Skeletal muscle satellite cell (primary cell): ENCODE measurements around the gene HSPA12A.

ENCODE experiments used
- H3K27me3 ChIP-seq: 2 replicates; pipeline ENCODE4 v1.7.0; 2013; ENCODE audit warnings: low read length; ENCODE audit not compliant: control insufficient read depth, insufficient read depth
- H3K36me3 ChIP-seq: 2 replicates; pipeline ENCODE4 v1.7.0; 2013; ENCODE audit warnings: mild to moderate bottlenecking, control low read depth, low read length; ENCODE audit not compliant: insufficient read depth
- H3K4me1 ChIP-seq: 2 replicates; pipeline ENCODE4 v1.7.0; 2013; ENCODE audit warnings: low read length; ENCODE audit not compliant: control insufficient read depth, insufficient read depth
- H3K4me2 ChIP-seq: 2 replicates; pipeline ENCODE4 v1.7.0; 2013; ENCODE audit warnings: mild to moderate bottlenecking, low read length
- H3K4me3 ChIP-seq: 2 replicates; pipeline ENCODE4 v1.7.0; 2013; ENCODE audit warnings: low read length
- H3K9ac ChIP-seq: 2 replicates; pipeline ENCODE4 v1.7.0; 2013; ENCODE audit warnings: mild to moderate bottlenecking, low read depth, low read length, moderate library complexity
- H3K9me3 ChIP-seq: replicated peaks from 2 replicates; pipeline ENCODE4 v1.7.0; 2013; ENCODE audit warnings: mild to moderate bottlenecking, control low read depth, low read length

The HSPA12A gene

GRCh38 chr10:116654816-116655215, 87.5 kb downstream of the HSPA12A start:
- Histone ChIP-seq H3K4me3 (no peak overlapping the region), H3K36me3 (no peaks in the 10 kb centered on the region), H3K9me3 (no peaks in the 10 kb centered on the region), H3K4me1 (no peaks in the 10 kb centered on the region), H3K9ac (no peak overlapping the region), H3K27me3 (peaks cover 2% of the 10 kb centered on the region), H3K4me2 (no peak overlapping the region)

- H3K4me2 ChIP-seq, result no peak overlapping the region
- H3K4me3 ChIP-seq, result no peak overlapping the region
- peaks cover 2% of the 10 kb centered on the region for H3K27me3 ChIP-seq
- no peaks in the 10 kb centered on the region for H3K9me3 ChIP-seq
- H3K4me1 ChIP-seq, result no peaks in the 10 kb centered on the region
- H3K36me3 ChIP-seq, result no peaks in the 10 kb centered on the region
- H3K9ac ChIP-seq, result no peak overlapping the region
Observed at GRCh38 chr10:116653885-116654284, 88.5 kb downstream of the HSPA12A start.

- Histone ChIP-seq H3K4me3 (no peak overlapping the region), H3K9me3 (no peaks in the 10 kb centered on the region), H3K36me3 (no peaks in the 10 kb centered on the region), H3K4me1 (no peaks in the 10 kb centered on the region), H3K9ac (no peak overlapping the region), H3K27me3 (no peaks in the 10 kb centered on the region), H3K4me2 (no peak overlapping the region)
Observed at GRCh38 chr10:116648903-116649302, 93.5 kb downstream of the HSPA12A start.

GRCh38 chr10:116646502-116646901, 95.9 kb downstream of the HSPA12A start:
- Histone ChIP-seq H3K9me3 (no peaks in the 10 kb centered on the region), H3K4me3 (no peak overlapping the region), H3K36me3 (no peaks in the 10 kb centered on the region), H3K27me3 (no peaks in the 10 kb centered on the region), H3K9ac (no peak overlapping the region), H3K4me1 (no peaks in the 10 kb centered on the region), H3K4me2 (no peak overlapping the region)

GRCh38 chr10:116637830-116638229, 104.5 kb downstream of the HSPA12A start:
- Histone ChIP-seq H3K9ac (no peak overlapping the region), H3K4me2 (no peak overlapping the region), H3K4me3 (no peak overlapping the region), H3K4me1 (no peaks in the 10 kb centered on the region), H3K36me3 (no peaks in the 10 kb centered on the region), H3K9me3 (no peaks in the 10 kb centered on the region), H3K27me3 (no peaks in the 10 kb centered on the region)

- no peaks in the 10 kb centered on the region for H3K36me3 ChIP-seq
- H3K27me3 ChIP-seq, result no peaks in the 10 kb centered on the region
- no peak overlapping the region for H3K4me3 ChIP-seq
- H3K9me3 ChIP-seq, result no peaks in the 10 kb centered on the region
- H3K4me1 ChIP-seq, result no peaks in the 10 kb centered on the region
- H3K4me2 ChIP-seq, result no peak overlapping the region
- no peak overlapping the region for H3K9ac ChIP-seq
Observed at GRCh38 chr10:116636976-116637375, 105.4 kb downstream of the HSPA12A start.

DNA sequence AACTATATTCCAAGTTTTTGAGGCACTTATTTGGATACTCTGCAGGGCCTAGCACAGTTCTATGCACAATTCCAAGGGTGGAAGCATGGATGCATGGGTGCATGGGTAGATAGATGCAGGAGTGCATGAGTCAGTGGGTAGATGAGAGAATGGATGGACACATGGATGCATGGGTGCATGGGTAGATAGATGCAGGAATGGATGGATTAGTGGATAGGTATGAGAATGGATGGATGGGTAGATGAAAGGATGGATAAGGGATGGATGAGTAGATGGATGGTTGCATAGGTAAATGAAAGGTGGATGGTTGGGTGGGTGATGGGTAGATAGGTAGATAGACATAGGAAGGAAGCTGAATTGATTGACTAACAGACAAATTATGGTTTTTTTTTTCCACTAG, 106.0 kb downstream of the HSPA12A start:
- H3K9me3 ChIP-seq, result no peaks in the 10 kb centered on the region
- H3K4me2 ChIP-seq, result no peak overlapping the region
- H3K27me3 ChIP-seq, result no peaks in the 10 kb centered on the region
- no peaks in the 10 kb centered on the region for H3K4me1 ChIP-seq
- no peak overlapping the region for H3K4me3 ChIP-seq
- no peaks in the 10 kb centered on the region for H3K36me3 ChIP-seq
- no peak overlapping the region for H3K9ac ChIP-seq

- H3K4me2 ChIP-seq, result no peak overlapping the region
- no peaks in the 10 kb centered on the region for H3K4me1 ChIP-seq
- no peaks in the 10 kb centered on the region for H3K36me3 ChIP-seq
- no peaks in the 10 kb centered on the region for H3K9me3 ChIP-seq
- no peak overlapping the region for H3K4me3 ChIP-seq
- H3K9ac ChIP-seq, result no peak overlapping the region
- peaks cover 6% of the 10 kb centered on the region for H3K27me3 ChIP-seq
Observed at GRCh38 chr10:116634126-116634975, 108.0 kb downstream of the HSPA12A start.

DNA sequence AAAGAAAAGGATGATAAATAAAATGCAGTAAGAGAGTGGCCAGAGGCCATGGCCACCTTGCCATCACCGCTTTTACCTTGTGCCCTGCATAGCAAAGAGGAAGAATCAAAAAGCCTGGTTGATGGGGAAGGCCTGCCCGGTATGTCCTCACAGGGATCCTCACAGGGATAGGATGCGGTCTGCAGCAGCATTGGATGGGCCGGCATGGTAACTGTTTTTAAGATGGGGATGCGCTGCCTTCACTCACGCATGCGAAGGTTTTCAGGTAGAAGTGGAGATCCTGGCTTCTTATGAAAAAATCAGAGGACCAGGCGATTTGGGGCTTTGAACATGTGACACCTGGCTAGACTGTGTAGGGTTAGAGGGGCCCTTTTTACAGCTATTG, 109.2 kb downstream of the HSPA12A start:
- Histone ChIP-seq H3K9ac (no peak overlapping the region), H3K4me3 (no peak overlapping the region), H3K4me1 (no peaks in the 10 kb centered on the region), H3K9me3 (no peaks in the 10 kb centered on the region), H3K27me3 (peaks cover 6% of the 10 kb centered on the region), H3K36me3 (no peaks in the 10 kb centered on the region), H3K4me2 (no peak overlapping the region)

GRCh38 chr10:116632596-116633215, 109.7 kb downstream of the HSPA12A start:
- Histone ChIP-seq H3K27me3 (peaks cover 6% of the 10 kb centered on the region), H3K4me2 (no peak overlapping the region)

DNA sequence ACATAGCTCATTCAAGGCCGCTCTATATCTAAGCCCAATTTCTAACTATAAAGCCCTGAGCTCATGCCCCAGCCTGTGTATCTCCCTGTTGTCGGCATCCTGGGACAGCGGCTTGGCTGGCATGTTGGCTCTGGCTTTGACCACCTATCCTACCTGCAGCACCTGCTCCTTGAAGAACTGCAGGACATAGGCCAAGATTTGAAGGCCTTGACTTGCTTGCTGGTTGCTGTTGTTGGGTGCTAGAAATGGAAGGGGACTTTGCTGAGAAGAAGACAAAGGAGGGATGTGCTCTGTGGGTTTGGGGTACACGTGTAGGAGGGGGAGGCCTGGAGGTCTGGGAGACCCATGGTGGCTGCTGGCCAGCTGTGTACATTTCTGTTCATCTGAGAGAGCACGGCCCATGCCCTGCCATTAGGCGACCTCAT, 110.5 kb downstream of the HSPA12A start:
- H3K36me3 ChIP-seq, result no peaks in the 10 kb centered on the region
- peaks cover 9% of the 10 kb centered on the region for H3K27me3 ChIP-seq

More at GRCh38 chr10:116632596-116633215, 109.7 kb downstream of the HSPA12A start:
- Histone ChIP-seq H3K9me3 (no peaks in the 10 kb centered on the region), H3K4me1 (no peaks in the 10 kb centered on the region), H3K36me3 (no peaks in the 10 kb centered on the region), H3K9ac (no peak overlapping the region), H3K4me3 (no peak overlapping the region)

GRCh38 chr10:116630020-116630419, 112.3 kb downstream of the HSPA12A start:
- H3K9me3 ChIP-seq, result no peaks in the 10 kb centered on the region
- no peak overlapping the region for H3K9ac ChIP-seq
- H3K27me3 ChIP-seq, result peaks cover 13% of the 10 kb centered on the region
- H3K4me2 ChIP-seq, result no peak overlapping the region
- H3K4me1 ChIP-seq, result no peaks in the 10 kb centered on the region
- no peak overlapping the region for H3K4me3 ChIP-seq
- H3K36me3 ChIP-seq, result no peaks in the 10 kb centered on the region

More for the DNA sequence above, 110.5 kb downstream of the HSPA12A start:
- H3K4me1 ChIP-seq, result no peaks in the 10 kb centered on the region
- H3K9ac ChIP-seq, result no peak overlapping the region
- H3K9me3 ChIP-seq, result no peaks in the 10 kb centered on the region
- no peak overlapping the region for H3K4me3 ChIP-seq
- H3K4me2 ChIP-seq, result no peak overlapping the region
